H1 (cell line): Measurements from ENCODE around the gene CCDC13.

Experiments used
- ASH2L ChIP-seq: fragments of 200-600, 300-600 bp; sonication (generic); IDR thresholded peaks from one replicate; pipeline ENCODE4 v1.7.1; 2017; ENCODE audit warnings: low read length
- CHD2 ChIP-seq: IDR thresholded peaks from 2 replicates; pipeline ENCODE4 v1.6.1; 2012; ENCODE audit warnings: low read length, improper control_type of control experiment
- EP300 ChIP-seq, 2 experiments: IDR thresholded peaks; 1 replicate in 1 of 2; 2 replicates in 1 of 2; pipeline ENCODE4 v1.6.1; 2011 to 2012; ENCODE audit warnings: low read depth in 2 of 2, low read length in 2 of 2, mild to moderate bottlenecking in 2 of 2, borderline replicate concordance in 1 of 2, inconsistent platforms in 1 of 2, moderate library complexity in 1 of 2
- EZH2 ChIP-seq: fragments of 200-600 bp; sonication (generic); IDR thresholded peaks from 2 replicates; pipeline ENCODE4 v1.7.1; 2012; ENCODE audit warnings: low read depth, mild to moderate bottlenecking, moderate library complexity, low read length, inconsistent platforms; ENCODE audit not compliant: severe bottlenecking
- KDM1A ChIP-seq: fragments of 200-600, 300-600 bp; sonication (generic); IDR thresholded peaks from 2 replicates; pipeline ENCODE4 v1.7.1; 2016; ENCODE audit warnings: mild to moderate bottlenecking, low read length, borderline replicate concordance
- KDM5A ChIP-seq: fragments of 200-600 bp; IDR thresholded peaks from 2 replicates; pipeline ENCODE4 v1.7.1; 2012; ENCODE audit warnings: mild to moderate bottlenecking, low read length, inconsistent platforms, mixed read lengths
- MAFK ChIP-seq: IDR thresholded peaks from 2 replicates; pipeline ENCODE4 v1.6.1; 2012; ENCODE audit warnings: low read depth, mild to moderate bottlenecking, improper control_type of control experiment, low read length
- POLR2A ChIP-seq, 2 experiments: IDR thresholded peaks; 1 replicate in 1 of 2; 2 replicates in 1 of 2; pipeline ENCODE4 v1.6.1; 2011; ENCODE audit warnings: low read depth in 2 of 2, low read length in 2 of 2, mild to moderate bottlenecking in 2 of 2; ENCODE audit errors: control extremely low read depth in 1 of 2
- RAD21 ChIP-seq, 2 experiments: IDR thresholded peaks in 1 of 2; conservative IDR thresholded peaks in 1 of 2; 2 replicates each; pipeline ENCODE4 v1.6.1; 2011; ENCODE audit warnings: low read depth in 2 of 2, low read length in 2 of 2, improper control_type of control experiment in 1 of 2, inconsistent platforms in 1 of 2, mild to moderate bottlenecking in 1 of 2, moderate library complexity in 1 of 2
- SIX5 ChIP-seq: IDR thresholded peaks from 2 replicates; pipeline ENCODE4 v1.6.1; 2011; ENCODE audit warnings: mild to moderate bottlenecking, low read depth, low read length
- TAF1 ChIP-seq: IDR thresholded peaks from 2 replicates; pipeline ENCODE4 v1.6.1; 2011; ENCODE audit warnings: mild to moderate bottlenecking, low read depth, low read length
- TF ChIP-seq, protein P1 (sequence below), 3 experiments: IDR thresholded peaks; 1 replicate in 2 of 3; 2 replicates in 1 of 3; pipeline versions ENCODE4 v1.5.1 to v1.6.1; 2011; ENCODE audit warnings: low read length in 3 of 3, mild to moderate bottlenecking in 3 of 3, inconsistent platforms in 2 of 3, low read depth in 1 of 3, moderate library complexity in 1 of 3; ENCODE audit not compliant: insufficient read depth in 1 of 3; ENCODE audit errors: control extremely low read depth in 1 of 3

DNA sequence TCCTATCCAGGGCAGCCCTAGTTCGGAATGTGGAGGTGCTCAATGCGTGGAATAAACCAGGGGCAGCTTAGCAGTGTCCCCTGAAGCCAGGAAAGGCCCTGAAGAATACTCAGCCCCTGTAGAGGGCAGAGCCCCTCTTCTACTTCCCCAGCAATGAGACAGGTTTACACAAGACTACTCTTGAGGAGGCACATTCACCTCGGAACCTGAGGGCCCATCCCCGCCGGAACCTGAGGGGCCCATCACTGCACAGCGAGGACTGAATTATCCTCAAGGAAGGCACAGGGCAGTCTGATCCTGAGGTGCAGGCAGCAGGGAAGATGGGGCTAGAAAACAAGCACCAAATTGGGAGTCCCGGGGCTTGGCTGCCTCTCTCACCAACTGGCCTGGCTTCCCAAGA is 22.2 kb downstream of the CCDC13 start:
- TF ChIP-seq EZH2, result no peak
- TF ChIP-seq, protein P1, sequence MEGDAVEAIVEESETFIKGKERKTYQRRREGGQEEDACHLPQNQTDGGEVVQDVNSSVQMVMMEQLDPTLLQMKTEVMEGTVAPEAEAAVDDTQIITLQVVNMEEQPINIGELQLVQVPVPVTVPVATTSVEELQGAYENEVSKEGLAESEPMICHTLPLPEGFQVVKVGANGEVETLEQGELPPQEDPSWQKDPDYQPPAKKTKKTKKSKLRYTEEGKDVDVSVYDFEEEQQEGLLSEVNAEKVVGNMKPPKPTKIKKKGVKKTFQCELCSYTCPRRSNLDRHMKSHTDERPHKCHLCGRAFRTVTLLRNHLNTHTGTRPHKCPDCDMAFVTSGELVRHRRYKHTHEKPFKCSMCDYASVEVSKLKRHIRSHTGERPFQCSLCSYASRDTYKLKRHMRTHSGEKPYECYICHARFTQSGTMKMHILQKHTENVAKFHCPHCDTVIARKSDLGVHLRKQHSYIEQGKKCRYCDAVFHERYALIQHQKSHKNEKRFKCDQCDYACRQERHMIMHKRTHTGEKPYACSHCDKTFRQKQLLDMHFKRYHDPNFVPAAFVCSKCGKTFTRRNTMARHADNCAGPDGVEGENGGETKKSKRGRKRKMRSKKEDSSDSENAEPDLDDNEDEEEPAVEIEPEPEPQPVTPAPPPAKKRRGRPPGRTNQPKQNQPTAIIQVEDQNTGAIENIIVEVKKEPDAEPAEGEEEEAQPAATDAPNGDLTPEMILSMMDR (IDR thresholded peaks at IDR 0.05; ENCODE audit: control extremely low read depth in 1 of 3, insufficient read depth in 1 of 3, low read depth in 1 of 3, low read length in 3 of 3), result no peak
- TF ChIP-seq KDM5A, result no peak
- TF ChIP-seq KDM1A, result no peak
- no peak for TF ChIP-seq TAF1
- no peak for TF ChIP-seq EP300 (IDR thresholded peaks at IDR 0.05; ENCODE audit: borderline replicate concordance in 1 of 2, low read depth in 2 of 2, low read length in 2 of 2)
- no peak for TF ChIP-seq ASH2L
- no peak for TF ChIP-seq SIX5
- no peak for TF ChIP-seq MAFK
- no peak for TF ChIP-seq RAD21 (IDR thresholded peaks at IDR 0.05 in 1 of 2, conservative IDR thresholded peaks at IDR 0.05 in 1 of 2; ENCODE audit: low read depth in 2 of 2, low read length in 2 of 2)
- TF ChIP-seq POLR2A (IDR thresholded peaks at IDR 0.05; ENCODE audit: control extremely low read depth in 1 of 2, low read depth in 2 of 2, low read length in 2 of 2), result no peak
- TF ChIP-seq CHD2, result no peak
